ENCODE results near the gene ASTL. TPM values are rescaled to one million over a fixed set of nuclear protein-coding genes. Genes with fewer than 3 reads are reported as not detected.

Gene ASTL
- total RNA-seq, 1 donor from 2014 or later, result not detected

GRCh38 chr2:96131813-96132745, 6.2 kb downstream of the ASTL start:
- no peaks in the 10 kb centered on the region for H3K4me1 Mint-ChIP-seq (ENCODE audit: unreplicated experiment)
- no peak for TF ChIP-seq CTCF (IDR thresholded peaks at IDR 0.05)
- H3K27ac Mint-ChIP-seq (ENCODE audit: unreplicated experiment), result no peak overlapping the region
- H3K36me3 Mint-ChIP-seq (ENCODE audit: unreplicated experiment), result no peaks in the 10 kb centered on the region
- peaks cover 63% of the 10 kb centered on the region for H3K27me3 Mint-ChIP-seq (ENCODE audit: unreplicated experiment)
- H3K9me3 Mint-ChIP-seq (ENCODE audit: unreplicated experiment), result no peaks in the 10 kb centered on the region
- DNase-seq (ENCODE audit: extremely low spot score, unreplicated experiment), result no peak
- H3K4me3 Mint-ChIP-seq (ENCODE audit: unreplicated experiment), result no peak overlapping the region

GRCh38 chr2:96131152-96131812, 7.0 kb downstream of the ASTL start:
- H3K36me3 Mint-ChIP-seq (ENCODE audit: unreplicated experiment), result no peaks in the 10 kb centered on the region
- DNase-seq (ENCODE audit: extremely low spot score, unreplicated experiment), result no peak
- no peak overlapping the region for H3K27ac Mint-ChIP-seq (ENCODE audit: unreplicated experiment)
- H3K4me1 Mint-ChIP-seq (ENCODE audit: unreplicated experiment), result no peaks in the 10 kb centered on the region
- H3K4me3 Mint-ChIP-seq (ENCODE audit: unreplicated experiment), result no peak overlapping the region
- no peak for TF ChIP-seq CTCF (IDR thresholded peaks at IDR 0.05)
- H3K9me3 Mint-ChIP-seq (ENCODE audit: unreplicated experiment), result no peaks in the 10 kb centered on the region
- peaks cover 66% of the 10 kb centered on the region for H3K27me3 Mint-ChIP-seq (ENCODE audit: unreplicated experiment)

- no peak for DNase-seq (ENCODE audit: extremely low spot score, unreplicated experiment)
- Mint-ChIP-seq H3K36me3 (ENCODE audit: unreplicated experiment) (no peaks in the 10 kb centered on the region), H3K4me1 (ENCODE audit: unreplicated experiment) (no peaks in the 10 kb centered on the region), H3K4me3 (ENCODE audit: unreplicated experiment) (no peak overlapping the region), H3K9me3 (ENCODE audit: unreplicated experiment) (no peaks in the 10 kb centered on the region), H3K27me3 (ENCODE audit: unreplicated experiment) (peaks cover 65% of the 10 kb centered on the region), H3K27ac (ENCODE audit: unreplicated experiment) (no peak overlapping the region)
- TF ChIP-seq CTCF (IDR thresholded peaks at IDR 0.05), result no peak
Measured at GRCh38 chr2:96130483-96130882, 7.8 kb downstream of the ASTL start.

- Mint-ChIP-seq H3K27ac (ENCODE audit: unreplicated experiment) (no peak overlapping the region), H3K4me1 (ENCODE audit: unreplicated experiment) (no peaks in the 10 kb centered on the region), H3K9me3 (ENCODE audit: unreplicated experiment) (no peaks in the 10 kb centered on the region), H3K27me3 (ENCODE audit: unreplicated experiment) (peaks cover 66% of the 10 kb centered on the region), H3K36me3 (ENCODE audit: unreplicated experiment) (no peaks in the 10 kb centered on the region), H3K4me3 (ENCODE audit: unreplicated experiment) (no peak overlapping the region)
- DNase-seq (ENCODE audit: extremely low spot score, unreplicated experiment), result no peak
- no peak for TF ChIP-seq CTCF (IDR thresholded peaks at IDR 0.05)
Measured at GRCh38 chr2:96129528-96130120, 8.7 kb downstream of the ASTL start.

GRCh38 chr2:96128456-96128855, 9.8 kb downstream of the ASTL start:
- Mint-ChIP-seq H3K27me3 (ENCODE audit: unreplicated experiment) (peaks cover 67% of the 10 kb centered on the region), H3K36me3 (ENCODE audit: unreplicated experiment) (no peaks in the 10 kb centered on the region), H3K4me3 (ENCODE audit: unreplicated experiment) (no peak overlapping the region), H3K4me1 (ENCODE audit: unreplicated experiment) (no peaks in the 10 kb centered on the region), H3K9me3 (ENCODE audit: unreplicated experiment) (no peaks in the 10 kb centered on the region), H3K27ac (ENCODE audit: unreplicated experiment) (no peak overlapping the region)
- TF ChIP-seq CTCF (IDR thresholded peaks at IDR 0.05), result no peak
- DNase-seq (ENCODE audit: extremely low spot score, unreplicated experiment), result no peak

All from osteocyte (in vitro differentiated cells).